Stimulated activated CD4-positive, alpha-beta T cell treated with anti-CD3 and anti-CD28 coated beads, Interleukin-1b, Interleukin-23, amount 100 ng/mL, for 4 hours (primary cell): ENCODE data around the gene EMSY.

Source experiments
- DNase-seq, 2 donors: peaks; one replicate each; pipeline ENCODE4 v3.0.0-alpha.2; 2020; ENCODE audit warnings: low read depth in 2 of 2

Gene EMSY

GRCh38 chr11:76596652-76597051 lies 151.8 kb downstream of the EMSY start:
- DNase-seq: no peak

GRCh38 chr11:76597533-76598425 lies 153.0 kb downstream of the EMSY start:
- no peak for DNase-seq

GRCh38 chr11:76598426-76598839 lies 153.6 kb downstream of the EMSY start:
- DNase-seq: no peak

GRCh38 chr11:76599041-76600013 lies 154.5 kb downstream of the EMSY start:
- no peak for DNase-seq

- no peak for DNase-seq
Measured at GRCh38 chr11:76600124-76600655, 155.4 kb downstream of the EMSY start.

GRCh38 chr11:76601272-76601671 lies 156.5 kb downstream of the EMSY start:
- no peak for DNase-seq

GRCh38 chr11:76601724-76602123 lies 156.9 kb downstream of the EMSY start:
- DNase-seq: no peak

- DNase-seq: no peak
Measured at GRCh38 chr11:76602431-76602861, 157.6 kb downstream of the EMSY start.
